ENCODE measurements around the gene BAG3.
A peak's percentile ranks its signal among the peaks of the same experiment; 100 is the strongest.
"Not testable (repeated sequence)": the region's sequence is repeated elsewhere in the genome, so short reads cannot be mapped to it uniquely, and the experiment has no call there.

The BAG3 gene

DNA sequence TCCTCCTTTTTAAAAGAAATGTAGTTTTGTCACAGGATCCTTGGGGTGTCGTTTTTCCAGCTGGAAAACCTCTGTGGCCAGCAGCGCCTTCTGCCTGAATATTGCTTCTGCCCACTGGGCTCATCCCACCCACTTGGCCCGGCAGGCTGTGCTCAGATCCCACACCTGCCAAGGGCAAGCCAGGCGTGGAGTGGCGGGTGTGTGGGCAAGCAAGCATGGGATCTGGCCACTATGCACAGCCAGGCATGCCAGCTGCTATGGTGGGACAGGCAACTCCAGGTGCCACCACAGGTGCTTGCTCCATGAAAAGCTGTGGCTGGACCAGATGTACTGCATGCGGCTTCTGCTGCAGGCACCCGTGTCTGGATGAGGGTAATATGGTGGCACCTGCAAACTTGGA lies 43.4 kb downstream of the BAG3 start:
- no peak for DNase-seq

DNA sequence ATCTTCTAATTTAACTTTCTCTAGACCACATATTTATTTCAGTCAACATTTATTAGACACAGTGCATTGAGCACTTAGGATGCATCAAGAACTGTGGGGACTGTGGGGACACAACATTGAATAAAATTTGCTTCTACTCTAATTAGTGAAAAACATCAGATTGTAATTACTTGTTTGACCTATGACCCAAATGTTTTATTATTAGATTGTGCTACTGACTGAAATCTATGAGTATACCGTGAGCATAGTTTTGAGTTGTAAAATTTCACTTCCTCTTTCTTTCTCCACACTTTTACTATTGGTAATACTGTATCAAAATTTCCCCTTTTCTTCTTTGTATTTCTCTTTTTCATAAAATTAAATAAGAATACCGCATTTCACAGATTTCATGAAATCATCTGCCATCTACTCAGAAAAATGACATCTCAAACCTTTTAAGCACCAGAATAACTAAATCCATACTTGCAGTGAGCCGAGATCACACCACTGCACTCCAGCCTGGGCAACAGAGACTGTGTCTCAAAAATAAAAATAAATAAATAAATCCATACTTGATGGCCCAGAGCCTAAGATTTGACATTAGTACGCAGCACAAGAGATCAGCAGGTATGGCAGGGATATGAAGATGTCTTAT lies 49.3 kb downstream of the BAG3 start:
- peak; percentile 34 to 57 for DNase-seq

DNA sequence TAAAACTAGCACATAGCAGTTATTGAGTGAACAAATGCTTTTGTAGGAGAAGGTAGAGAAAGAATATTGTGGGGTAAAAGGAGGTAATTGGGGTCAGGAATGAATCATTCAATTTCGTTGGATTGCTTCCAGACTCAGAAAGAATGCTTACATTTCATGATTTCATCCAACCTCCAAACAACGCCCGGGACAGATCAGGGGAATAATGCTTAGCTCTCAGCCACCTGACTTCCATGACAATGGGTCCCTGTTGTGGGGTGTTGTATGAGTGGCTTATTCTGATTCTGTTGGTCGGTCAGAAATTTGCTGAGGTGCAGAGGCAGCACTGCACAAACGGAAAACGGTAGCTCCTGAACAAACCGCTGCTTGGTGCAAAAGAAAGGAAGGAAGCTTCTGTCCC lies 50.7 kb downstream of the BAG3 start:
- no peak for DNase-seq

DNA sequence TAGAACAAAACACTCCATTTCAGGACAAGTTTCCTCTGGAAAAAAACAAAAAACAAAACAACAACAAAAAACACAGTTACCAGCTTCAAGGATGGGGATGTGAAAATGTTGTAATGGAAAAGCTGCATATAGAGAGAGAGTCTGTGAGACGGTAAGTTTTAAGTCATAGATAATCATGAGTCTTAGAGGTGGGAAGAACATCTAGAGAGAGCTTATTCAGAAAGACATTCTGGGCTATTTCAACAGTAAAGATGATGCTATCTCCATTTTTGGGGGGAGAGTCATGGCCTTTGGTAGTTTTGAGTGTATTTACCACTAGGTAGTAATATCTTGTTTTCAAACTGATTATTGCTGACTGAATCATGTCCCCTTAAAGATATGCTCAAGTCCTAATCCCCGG lies 51.4 kb downstream of the BAG3 start:
- no peak for DNase-seq

DNA sequence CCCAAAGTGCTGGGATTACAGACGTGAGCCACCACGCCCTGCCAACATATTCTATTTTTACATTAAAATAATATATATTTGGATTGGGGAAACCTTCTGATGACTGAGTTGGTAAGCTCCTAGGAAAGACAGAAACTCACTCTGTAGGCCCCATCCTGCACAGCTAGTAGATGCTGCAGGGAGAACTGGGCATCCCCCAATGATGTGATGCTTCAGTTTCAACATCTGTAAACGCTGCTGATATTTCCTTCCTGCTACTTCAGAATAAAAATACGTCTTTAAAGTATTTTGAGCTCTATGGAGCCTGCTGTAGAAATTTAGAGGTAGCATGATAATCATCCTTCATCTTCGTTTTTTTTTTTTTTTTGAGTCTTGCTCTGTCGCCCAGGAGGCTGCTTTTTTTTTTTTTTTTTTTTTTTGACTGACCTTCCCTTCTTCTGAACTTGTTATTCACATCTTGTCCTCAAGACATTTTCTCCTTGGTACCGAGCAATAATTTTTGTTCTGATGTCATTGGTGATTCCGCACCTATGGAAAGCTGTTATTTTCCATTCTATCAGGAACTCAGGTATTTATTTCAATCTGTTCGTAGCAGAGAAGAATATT lies 52.8 kb downstream of the BAG3 start:
- DNase-seq: no peak

DNA sequence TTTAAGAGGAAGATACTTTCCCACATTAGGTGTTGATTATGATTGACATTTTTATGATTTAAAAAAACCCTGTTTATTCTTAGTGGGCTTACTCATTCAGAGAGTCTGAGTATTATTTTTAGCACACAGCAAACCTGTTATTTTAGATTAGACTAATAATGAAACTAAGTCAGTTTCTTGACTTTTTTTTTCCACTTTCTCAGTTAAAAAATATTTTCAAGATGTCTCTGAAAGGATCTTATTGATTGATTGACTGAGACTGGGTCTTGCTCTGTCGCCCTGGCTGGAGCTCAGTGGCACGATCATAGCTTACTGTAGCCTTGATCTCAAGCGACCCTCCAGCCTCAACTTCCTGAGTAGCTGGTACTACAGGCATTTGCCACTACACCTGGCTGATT lies 54.3 kb downstream of the BAG3 start:
- no peak for DNase-seq

DNA sequence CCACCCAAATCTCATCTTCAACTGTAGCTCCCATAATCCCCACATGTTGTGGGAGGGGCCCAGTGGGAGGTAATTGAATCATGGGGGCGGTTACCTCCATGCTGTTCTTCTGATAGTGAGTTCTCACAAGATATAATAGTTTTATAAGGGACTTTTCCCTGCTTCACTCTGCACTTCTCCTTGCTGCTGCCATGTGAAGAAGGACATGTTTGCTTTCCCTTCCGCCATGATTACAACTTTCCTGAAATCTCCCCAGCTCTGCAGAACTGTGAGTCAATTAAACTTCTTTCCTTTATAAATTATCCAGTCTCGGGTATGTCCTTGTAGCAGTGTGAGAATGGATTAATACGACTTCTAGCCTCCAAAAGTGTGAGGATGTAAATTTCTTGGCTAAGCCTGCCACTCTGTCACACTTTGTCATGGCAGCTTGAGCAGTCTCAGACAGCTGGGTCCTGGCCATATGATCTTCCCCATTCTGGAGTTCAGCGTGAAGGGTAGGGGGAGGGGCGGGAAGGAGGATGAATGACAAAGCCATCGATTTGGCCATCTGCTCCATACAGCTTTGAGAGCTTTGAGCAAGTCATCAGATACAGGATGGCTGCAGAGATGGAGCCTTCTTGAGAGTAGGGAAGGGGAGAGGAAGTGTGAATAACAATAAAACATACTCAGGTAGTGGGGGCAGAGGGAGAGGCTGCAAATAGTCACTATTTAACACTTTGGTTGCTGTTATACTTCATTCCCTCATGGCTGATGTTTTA lies 55.5 kb downstream of the BAG3 start:
- no peak for DNase-seq

DNA sequence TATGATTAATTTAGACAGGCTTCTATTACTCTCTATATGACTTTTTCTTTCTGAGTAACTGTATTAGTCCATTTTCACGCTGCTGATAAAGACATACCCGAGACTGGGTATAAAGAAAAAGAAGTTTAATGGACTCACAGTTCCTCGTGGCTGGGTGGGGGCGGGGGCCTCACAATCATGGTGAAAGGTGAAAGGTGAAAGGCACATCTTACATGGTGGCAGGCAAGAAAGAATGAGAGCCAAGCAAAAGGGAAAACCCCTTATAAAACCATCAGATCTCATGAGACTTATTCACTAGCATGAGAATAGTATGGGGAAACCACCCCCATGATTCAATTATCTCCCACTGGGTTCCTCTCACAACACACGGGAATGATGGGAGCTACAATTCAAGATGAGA lies 56.2 kb downstream of the BAG3 start:
- DNase-seq: not testable (repeated sequence)

DNA sequence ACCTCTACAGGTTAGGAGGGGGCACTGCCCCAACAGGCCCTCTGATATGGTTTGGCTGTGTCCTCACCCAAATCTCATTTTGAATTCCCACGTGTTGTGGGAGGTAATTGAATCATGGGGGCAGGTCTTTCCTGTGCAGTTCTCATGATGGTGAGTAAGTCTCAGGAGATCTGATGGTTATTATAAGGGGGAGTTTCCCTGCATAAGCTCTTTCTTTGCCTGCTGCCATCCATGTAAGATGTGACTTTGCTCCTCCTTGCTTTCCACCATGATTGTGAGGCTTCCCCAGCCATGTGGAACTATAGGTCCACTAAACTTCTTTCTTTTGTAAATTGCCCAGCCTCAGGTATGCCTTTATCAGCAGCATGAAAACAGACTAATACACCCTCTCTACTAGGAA lies 59.8 kb downstream of the BAG3 start:
- not testable (repeated sequence) for DNase-seq

DNA sequence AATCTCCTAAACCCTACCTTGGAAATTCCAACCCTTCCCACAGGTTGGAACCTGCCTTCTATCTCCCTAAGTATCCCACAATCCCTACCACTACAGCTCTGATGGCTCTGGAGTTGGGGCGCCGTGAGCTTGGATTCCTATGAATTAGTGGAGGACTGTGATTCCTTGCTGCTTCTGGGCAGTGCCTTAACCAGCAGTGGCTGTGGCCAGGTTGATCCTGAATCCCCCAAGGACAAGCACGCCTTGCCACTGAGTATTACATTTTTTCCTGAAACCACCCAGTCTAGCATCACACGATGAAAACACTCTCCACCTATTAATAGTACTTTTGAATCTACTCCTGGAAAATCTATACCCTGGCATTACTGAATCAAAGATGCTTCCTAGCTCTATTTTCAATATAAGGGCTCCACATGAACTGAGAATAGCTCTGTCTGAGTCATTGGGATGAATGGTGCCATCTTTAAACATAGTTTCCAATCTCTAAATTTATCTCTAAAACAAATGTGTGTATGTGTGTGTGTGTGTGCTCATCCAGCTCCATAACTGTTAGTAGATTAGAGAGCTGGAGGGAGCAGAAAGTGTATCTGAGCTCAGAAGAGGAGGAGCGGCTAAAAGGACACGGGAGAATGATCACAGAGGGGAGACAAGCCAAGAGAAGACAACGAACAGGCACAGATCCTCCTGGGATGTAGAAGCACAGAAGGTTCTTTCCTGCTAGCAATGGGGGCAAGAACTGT lies 62.7 kb downstream of the BAG3 start:
- DNase-seq: no peak

DNA sequence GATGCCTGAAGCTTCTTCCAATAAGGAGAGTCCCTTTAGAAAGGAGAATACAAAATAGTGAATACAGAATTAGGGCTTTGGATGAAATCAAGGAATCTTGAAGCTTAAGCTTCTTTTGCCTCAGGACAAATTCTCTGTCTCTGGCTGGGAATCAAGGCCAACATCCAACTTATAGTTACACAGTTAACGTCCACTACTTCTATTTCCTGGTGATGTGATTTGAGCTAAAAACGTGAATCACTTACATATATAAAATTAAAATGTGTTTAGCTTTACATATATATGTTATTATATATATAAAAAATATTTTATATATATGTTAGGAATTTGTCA lies 63.3 kb downstream of the BAG3 start:
- no peak for DNase-seq

DNA sequence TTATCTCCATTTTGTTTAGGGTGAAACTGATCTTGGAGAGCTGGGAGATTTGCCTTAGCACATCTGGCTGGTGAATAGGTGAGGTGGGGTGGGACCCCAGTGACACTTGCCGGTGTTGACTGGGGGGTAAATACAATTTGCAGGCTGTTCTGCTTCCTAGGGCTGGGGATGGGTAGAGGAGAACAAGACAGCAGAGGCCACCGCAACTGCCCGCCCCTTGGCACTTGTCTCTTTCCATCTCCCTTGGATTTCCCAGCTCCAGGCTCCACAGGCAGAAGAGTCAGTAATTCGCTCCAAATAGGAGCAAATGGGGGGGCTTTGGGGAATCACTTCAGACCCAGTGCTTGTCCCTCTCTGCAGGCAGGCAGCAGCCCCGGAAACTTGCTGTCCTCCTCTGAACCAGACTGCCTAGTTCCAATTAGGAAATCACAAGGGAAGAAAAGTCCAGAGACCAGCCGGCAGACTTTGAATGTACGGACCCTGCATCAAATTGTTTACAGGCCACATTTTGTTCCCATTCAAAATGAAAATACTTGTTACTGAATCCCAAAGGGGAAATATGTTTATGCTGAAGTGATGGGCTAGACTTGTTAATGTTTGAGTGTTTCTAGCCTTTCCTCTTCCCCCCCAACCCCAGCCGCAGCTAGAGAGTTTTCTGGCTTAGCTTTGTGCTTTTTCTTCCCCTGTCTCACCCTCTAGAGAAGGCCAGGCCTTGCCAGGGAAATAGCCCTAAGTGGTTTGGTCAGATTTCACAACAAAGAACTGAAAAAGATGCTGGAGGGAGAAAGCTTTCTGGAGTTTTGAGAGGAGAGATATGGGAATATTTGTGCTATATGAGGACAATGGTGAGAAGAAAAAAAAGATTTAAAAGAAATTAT lies 64.7 kb downstream of the BAG3 start:
- no peak for DNase-seq

DNA sequence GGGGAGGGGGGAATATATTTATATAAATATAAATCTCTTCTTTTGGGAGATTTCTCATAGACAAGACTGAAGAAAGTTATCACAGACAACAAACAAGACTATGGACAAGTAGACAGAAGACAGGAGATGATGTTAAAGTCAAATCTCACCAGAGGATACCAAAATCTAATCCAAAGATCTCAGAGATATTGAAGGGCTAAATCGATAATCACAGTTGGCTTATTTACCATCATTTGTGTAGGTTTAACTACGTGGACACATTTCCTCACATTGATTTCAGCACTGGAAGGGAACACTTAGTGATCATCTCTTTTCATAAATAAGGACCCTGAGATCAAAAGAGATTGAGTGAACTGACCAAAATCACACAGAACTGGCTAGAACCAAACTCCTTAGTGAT lies 72.0 kb downstream of the BAG3 start:
- no peak for DNase-seq

DNA sequence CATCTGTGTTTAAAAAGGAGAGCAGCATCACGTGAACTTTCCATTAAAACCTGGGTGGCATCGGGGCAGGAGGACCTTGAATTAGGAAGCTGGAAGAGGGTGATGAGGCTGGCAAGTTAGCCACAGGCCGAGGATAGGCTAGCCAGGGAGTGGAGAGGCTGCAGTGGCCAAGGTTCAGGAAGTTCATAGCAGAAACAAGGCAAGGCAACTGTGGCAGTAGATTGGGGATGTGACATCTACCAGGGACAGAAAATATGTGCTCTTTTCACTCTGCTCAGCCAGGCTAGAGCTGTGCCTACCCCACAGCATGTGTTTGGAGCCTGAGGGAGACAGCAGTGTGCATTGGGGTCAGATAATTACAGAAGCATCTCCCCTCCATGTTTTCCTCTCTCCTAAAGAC lies 72.4 kb downstream of the BAG3 start:
- no peak for DNase-seq

DNA sequence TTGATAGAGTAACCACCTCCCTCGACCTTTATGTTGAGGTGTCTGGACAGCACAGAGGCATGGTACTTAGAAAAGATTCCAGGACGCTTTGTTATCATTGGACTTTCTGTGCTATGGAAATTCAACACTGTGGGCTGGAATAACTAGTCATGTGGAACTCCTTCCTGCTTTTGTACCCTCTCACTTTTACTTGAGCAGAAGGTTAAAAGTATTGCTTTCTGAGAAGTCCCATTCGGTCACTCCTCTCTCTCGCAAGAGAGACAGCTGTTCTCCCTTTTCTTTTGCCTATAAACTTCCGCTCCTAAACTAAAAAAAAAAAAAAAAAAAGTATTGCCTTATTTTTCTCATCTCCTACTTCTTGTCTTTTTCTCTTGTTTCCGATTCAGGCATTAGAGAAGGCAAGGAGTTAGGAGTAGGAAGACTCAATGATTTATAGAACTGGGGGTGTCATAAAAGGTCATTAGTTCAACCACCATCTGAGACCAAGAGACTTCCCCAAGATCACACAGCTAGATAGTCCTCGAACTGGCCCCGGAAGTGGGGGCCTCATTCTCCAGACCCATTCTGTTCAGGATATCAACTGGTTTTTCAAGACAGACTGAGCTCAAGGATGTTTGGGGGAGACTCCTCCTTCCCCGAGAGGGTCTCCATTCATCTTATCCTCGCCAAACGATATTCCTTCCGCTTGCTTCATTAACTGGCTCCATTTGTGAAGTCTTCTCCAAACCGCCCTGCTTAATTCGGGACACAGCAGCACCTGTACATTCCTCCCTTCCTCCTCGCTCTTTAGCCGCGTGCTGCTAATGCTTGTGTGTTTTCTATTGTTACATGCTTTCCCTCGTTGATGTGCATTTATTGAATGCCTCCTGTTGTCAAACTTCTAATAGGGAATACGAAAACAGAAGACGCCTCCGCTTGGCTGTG lies 73.7 kb downstream of the BAG3 start:
- DNase-seq: peak; percentile 61 to 62

DNA sequence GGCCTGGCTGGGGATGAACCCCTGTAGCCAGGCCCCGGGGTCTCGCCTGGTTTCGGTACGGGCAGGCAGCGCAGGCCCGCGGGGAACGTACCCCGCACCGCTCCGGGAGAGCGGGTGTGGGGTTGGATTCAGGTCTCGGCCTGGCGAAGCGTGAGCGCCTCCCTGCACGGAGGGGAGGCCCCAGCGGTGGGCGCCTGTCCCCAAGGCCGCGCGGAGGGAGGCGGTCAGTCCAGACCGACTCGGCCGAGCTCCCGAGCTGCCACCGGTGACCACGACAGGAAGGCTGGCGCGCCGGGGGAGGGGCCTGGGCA lies 74.3 kb downstream of the BAG3 start:
- no peak for DNase-seq

DNA sequence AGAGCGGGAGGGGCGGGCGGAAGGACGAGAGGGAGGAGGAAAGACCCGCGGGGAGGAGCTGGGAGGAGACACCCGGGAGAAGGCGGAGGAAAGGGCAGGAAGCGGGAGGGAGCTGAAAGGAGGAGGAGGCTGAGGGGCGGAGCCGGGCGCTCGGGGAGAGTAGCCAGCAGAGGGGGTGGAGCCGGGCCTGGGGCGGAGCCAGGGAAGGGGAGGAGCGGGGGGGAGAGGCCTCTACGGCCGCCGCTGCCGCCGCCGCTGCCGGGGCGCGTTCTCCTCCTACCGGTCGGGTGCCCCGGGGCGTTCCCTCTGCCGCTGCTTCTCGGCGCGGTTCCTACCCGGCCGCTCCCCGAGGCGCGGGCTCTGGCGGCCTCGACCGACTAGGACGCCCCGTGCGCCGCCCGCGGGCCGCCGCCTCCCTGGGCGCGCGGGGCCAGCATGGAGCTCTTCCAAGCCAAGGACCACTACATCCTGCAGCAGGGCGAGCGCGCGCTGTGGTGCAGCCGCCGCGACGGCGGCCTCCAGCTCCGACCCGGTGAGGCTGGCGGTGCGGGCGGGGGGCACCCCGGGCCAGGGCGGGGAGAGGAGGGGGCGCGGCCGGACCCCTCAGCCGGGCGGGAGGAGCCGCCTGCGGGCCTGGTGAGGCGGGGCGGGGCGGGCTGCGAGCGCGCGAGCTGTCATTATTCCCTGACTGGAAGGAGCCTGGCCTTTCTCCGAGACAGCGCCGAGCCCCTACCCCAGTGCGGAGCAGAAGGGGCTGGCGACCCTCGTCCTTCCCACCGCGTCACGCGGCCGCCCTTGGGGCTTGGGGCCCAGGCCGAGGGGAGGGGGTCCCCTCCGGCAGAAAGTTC lies 74.9 kb downstream of the BAG3 start, which contains the start of gene INPP5F:
TSS of gene INPP5F (plus strand) at position 223 of the 848 bp plus-strand sequence. CDS start at position 436, 213 bp downstream.
- peak; percentile 95 to 96 for DNase-seq

DNA sequence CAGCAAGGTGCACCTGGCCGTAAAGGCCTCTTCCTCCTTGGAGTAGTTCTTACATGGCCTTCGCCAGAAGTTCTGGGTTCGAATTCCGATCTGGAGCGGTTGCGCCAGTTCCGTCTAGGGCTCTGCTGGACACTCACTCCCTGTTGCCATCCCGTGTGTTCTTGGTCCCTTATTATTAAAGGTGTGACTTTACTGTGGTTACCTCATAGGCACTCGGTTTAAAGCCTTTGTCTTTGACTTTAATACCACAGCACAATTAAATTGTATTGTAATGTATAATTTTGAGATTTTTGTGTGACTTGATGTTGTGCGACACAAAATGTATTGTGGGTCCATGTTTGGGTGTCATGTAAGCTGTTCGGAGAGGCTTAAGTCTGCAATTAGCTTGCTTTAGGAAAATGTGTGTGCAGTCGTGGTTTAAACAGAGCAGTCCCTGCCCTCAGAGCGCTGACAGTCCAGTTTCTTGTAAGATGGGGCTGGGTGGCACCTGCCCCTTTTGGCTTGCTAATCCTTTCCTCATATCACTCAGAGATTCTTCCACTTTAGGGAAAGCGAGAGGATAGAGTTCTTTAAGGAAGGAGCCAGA lies 75.6 kb downstream of the BAG3 start:
- no peak for DNase-seq

Data from AML-193 (cell line).